ENCODE measurements around the gene DKKL1. TPM values are rescaled to one million over a fixed set of nuclear protein-coding genes. Genes with fewer than 3 reads are reported as not detected.

The DKKL1 gene
- total and polyA plus RNA-seq, 2 experiments from 2014 or later = 2.2 to 6.0 TPM

- Histone ChIP-seq H3K4me3 (no peak overlapping the region), H3K4me1 (ENCODE audit: insufficient read depth) (no peaks in the 10 kb centered on the region), H3K36me3 (replicated peaks; ENCODE audit: insufficient read depth, low read depth) (no peaks in the 10 kb centered on the region), H3K79me2 (no peaks in the 10 kb centered on the region), H3K27ac (no peak overlapping the region), H3K9me2 (replicated peaks; ENCODE audit: insufficient read depth) (no peaks in the 10 kb centered on the region), H3K27me3 (no peaks in the 10 kb centered on the region), H4K20me1 (ENCODE audit: insufficient read depth, poor library complexity, severe bottlenecking) (no peaks in the 10 kb centered on the region), H2AFZ (no peak overlapping the region), H3K4me2 (no peak overlapping the region), H3K9me3 (ENCODE audit: low read depth) (no peaks in the 10 kb centered on the region)
- DNase-seq (ENCODE audit: low spot score) = no peak
- TF ChIP-seq CTCF (IDR thresholded peaks at IDR 0.05; ENCODE audit: poor library complexity) (no peak), EZH2phosphoT487 (IDR thresholded peaks at IDR 0.05; ENCODE audit: low read depth, severe bottlenecking, unreplicated experiment) (no peak), EZH2 (IDR thresholded peaks at IDR 0.05; ENCODE audit: borderline replicate concordance) (no peak)
- 84% methylated on average over 6 of the region's 6 CpGs for WGBS (ENCODE audit: low lambda C conversion rate, missing lambda C conversion rate)
Observed at GRCh38 chr19:49400029-49400428, 36.4 kb downstream of the DKKL1 start.

DNA sequence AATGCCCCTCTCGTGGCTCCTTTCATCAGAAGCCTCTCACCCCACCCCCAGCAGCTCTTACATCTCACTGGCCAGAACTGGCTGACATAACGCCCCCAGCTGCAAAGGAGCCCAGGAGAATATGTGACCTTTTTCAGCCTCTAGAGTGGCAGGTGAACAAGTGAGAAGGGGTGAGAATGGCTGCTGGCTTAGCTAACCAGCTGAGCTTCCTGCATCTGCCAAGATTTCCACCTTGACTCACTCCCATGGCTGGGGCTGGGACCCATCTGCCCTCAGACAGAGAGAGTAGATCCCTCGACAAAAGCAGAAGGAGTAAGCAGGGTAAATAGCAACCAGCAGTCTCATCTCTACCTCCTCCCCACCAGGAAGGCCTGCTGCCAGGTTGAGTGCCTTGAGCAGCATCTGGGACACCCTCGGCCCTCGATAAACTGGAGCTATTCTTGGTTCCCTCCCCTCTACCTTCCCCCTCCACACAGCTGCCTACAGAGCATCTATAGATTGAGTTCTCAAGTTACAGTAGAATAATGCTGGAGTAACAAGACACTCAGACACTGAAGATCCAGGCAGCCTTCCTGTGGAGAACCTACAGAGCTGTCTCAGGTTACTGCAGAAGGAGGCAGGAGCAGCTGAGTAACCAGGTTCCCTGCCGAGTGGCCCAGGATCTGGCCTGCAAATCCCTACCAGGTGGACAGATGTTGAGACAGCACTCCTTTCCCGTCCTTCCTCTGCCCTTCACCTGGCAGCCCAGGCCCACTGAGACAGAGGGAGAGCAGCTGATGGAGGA lies 39.9 kb downstream of the DKKL1 start:
- no peaks in the 10 kb centered on the region for H3K36me3 ChIP-seq (replicated peaks; ENCODE audit: insufficient read depth, low read depth)
- no peaks in the 10 kb centered on the region for H3K9me3 ChIP-seq (ENCODE audit: low read depth)
- WGBS (ENCODE audit: low lambda C conversion rate, missing lambda C conversion rate) = 21% methylated on average over 7 of the region's 7 CpGs
- H3K27ac ChIP-seq = peak overlapping the region; percentile 51
- no peak for DNase-seq (ENCODE audit: low spot score)
- no peaks in the 10 kb centered on the region for H4K20me1 ChIP-seq (ENCODE audit: insufficient read depth, poor library complexity, severe bottlenecking)
- no peaks in the 10 kb centered on the region for H3K79me2 ChIP-seq
- no peak overlapping the region for H2AFZ ChIP-seq
- no peaks in the 10 kb centered on the region for H3K27me3 ChIP-seq
- no peak overlapping the region for H3K4me2 ChIP-seq
- no peak for TF ChIP-seq EZH2phosphoT487 (IDR thresholded peaks at IDR 0.05; ENCODE audit: low read depth, severe bottlenecking, unreplicated experiment)
- no peak overlapping the region for H3K4me3 ChIP-seq
- no peaks in the 10 kb centered on the region for H3K4me1 ChIP-seq (ENCODE audit: insufficient read depth)
- no peaks in the 10 kb centered on the region for H3K9me2 ChIP-seq (replicated peaks; ENCODE audit: insufficient read depth)

GRCh38 chr19:49407079-49407478 lies 43.4 kb downstream of the DKKL1 start:
- Histone ChIP-seq H3K27ac (no peak overlapping the region), H3K79me2 (no peaks in the 10 kb centered on the region), H3K9me3 (ENCODE audit: low read depth) (no peaks in the 10 kb centered on the region), H3K36me3 (replicated peaks; ENCODE audit: insufficient read depth, low read depth) (no peaks in the 10 kb centered on the region), H3K9me2 (replicated peaks; ENCODE audit: insufficient read depth) (no peaks in the 10 kb centered on the region), H3K27me3 (no peaks in the 10 kb centered on the region), H2AFZ (no peak overlapping the region), H3K4me3 (no peak overlapping the region), H4K20me1 (ENCODE audit: insufficient read depth, poor library complexity, severe bottlenecking) (no peaks in the 10 kb centered on the region), H3K4me2 (no peak overlapping the region), H3K4me1 (ENCODE audit: insufficient read depth) (no peaks in the 10 kb centered on the region)
- TF ChIP-seq EZH2phosphoT487 (IDR thresholded peaks at IDR 0.05; ENCODE audit: low read depth, severe bottlenecking, unreplicated experiment) = no peak
- no peak for TF ChIP-seq CTCF (IDR thresholded peaks at IDR 0.05; ENCODE audit: poor library complexity)
- TF ChIP-seq EZH2 (IDR thresholded peaks at IDR 0.05; ENCODE audit: borderline replicate concordance) = no peak
- DNase-seq (ENCODE audit: low spot score) = no peak
- WGBS (ENCODE audit: low lambda C conversion rate, missing lambda C conversion rate) = 81% methylated on average over 7 of the region's 7 CpGs

GRCh38 chr19:49407482-49408015 lies 43.9 kb downstream of the DKKL1 start:
- Histone ChIP-seq H3K4me2 (no peak overlapping the region), H3K79me2 (no peaks in the 10 kb centered on the region), H3K4me1 (ENCODE audit: insufficient read depth) (no peaks in the 10 kb centered on the region), H3K27ac (no peak overlapping the region), H3K4me3 (no peak overlapping the region), H2AFZ (no peak overlapping the region), H3K27me3 (no peaks in the 10 kb centered on the region), H3K9me2 (replicated peaks; ENCODE audit: insufficient read depth) (no peaks in the 10 kb centered on the region), H4K20me1 (ENCODE audit: insufficient read depth, poor library complexity, severe bottlenecking) (no peaks in the 10 kb centered on the region), H3K9me3 (ENCODE audit: low read depth) (no peaks in the 10 kb centered on the region), H3K36me3 (replicated peaks; ENCODE audit: insufficient read depth, low read depth) (no peaks in the 10 kb centered on the region)
- TF ChIP-seq CTCF (IDR thresholded peaks at IDR 0.05; ENCODE audit: poor library complexity) (no peak), EZH2 (IDR thresholded peaks at IDR 0.05; ENCODE audit: borderline replicate concordance) (no peak), EZH2phosphoT487 (IDR thresholded peaks at IDR 0.05; ENCODE audit: low read depth, severe bottlenecking, unreplicated experiment) (no peak)
- no peak for DNase-seq (ENCODE audit: low spot score)
- 92% methylated on average over 16 of the region's 16 CpGs for WGBS (ENCODE audit: low lambda C conversion rate, missing lambda C conversion rate)
